A549 treated with GW870086 at 1 μM for 4 hours (cell line): ENCODE measurements around the gene GPR107. TPM values are rescaled to one million over a fixed set of nuclear protein-coding genes. Genes with fewer than 3 reads are reported as not detected.

Source experiments
- total RNA-seq: library from RNA; stranded (reverse); fragments of 200-300 nt; extraction: Qiagen RNA extraction; gene quantifications from 5 replicates; pipeline ENCODE4 v1.2.3, GENCODE V29; 2022; ENCODE audit warnings: low read depth

The GPR107 gene
- total RNA-seq, result 23.7 to 30.0 TPM (median 27.7 TPM) in 5 replicates

DNA sequence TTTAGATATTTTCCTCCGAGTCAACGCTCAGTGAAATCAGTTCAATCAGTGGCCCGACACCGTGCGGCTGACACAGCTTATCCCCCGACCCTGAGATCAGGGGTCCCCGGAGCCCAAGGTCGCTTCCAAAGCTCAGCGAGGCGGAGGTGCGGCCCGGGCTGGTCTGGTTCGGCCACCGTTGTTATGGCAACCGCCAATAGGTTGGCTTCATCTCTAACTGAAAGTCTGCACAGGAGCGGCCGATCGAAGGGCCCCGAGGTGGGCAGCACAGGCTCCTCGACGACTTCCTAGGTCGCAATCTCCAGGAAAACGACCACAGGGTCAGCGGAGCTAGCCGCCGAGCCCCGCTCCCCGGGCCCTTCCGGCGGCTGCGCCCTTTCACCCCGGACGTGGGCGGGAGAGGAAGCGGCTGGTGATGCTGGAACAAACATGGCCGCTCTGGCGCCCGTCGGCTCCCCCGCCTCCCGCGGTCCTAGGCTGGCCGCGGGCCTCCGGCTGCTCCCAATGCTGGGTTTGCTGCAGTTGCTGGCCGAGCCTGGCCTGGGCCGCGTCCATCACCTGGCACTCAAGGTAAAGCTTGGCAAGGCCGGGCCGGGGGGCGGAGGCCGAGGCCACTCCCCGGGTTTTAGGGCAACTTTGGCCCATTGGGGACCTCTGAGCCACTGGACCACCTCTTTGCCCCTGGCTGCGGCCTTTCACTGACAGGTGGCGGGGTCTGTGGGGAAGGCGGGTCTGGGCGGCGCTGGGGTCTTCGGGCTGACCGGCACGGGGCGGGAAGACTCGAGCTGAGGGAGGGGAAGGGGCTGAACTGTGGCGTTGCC lies at the start of gene GPR107:
GPR107 (plus strand) TSS at position 403 of the 821 bp plus-strand sequence; CDS start at position 430, 27 bp downstream.

DNA sequence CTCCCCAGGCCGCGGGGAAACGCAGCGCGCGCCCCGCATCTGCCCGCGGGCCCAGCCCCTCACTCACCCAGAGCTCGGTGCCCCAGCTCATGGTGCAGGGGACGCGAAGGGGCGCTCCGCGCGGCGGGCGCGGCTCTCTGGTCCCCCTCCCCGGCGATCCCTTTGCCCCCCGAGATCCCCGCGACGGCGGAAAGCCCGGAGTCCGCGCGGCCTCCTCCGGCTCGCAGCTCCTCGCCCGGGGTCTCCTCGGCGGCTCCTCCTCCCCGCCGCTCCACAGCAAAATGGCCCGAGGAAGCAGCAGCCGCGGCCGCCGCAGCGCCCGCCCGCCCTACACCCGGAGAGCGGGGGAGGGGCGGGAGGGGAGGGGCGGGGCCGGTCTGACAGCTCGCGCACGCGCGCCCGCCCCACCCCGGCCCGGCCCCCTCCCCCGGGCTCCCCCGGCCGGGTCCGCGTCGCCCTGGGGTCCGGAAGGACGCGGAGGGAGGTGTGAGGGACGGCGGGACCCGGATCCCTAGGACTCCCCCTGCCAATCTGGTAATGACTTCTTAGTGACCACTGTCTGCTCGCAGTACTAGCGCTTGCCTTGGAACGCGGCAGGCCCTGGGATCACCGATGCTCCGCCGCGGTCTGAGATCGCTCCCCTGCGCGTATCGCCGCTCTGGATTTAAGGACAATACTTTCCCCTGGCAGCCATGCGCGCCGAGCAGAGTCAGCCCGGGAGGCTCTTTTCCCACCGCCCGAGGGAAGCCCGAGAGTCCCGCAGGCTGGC lies 10.6 kb upstream of the GPR107 start, which contains the start of gene FNBP1:
FNBP1 (minus strand) TSS at position 305 of the 769 bp plus-strand sequence; CDS start at position 91, 214 bp downstream.

GRCh38 chr9:130172161-130172857 lies 118.6 kb downstream of the GPR107 start, which contains the start of gene NCS1:
NCS1 (plus strand) TSS chr9:130172404; CDS start chr9:130172664, 260 bp downstream.

Other genes starting within 250 kb of the GPR107 start
- gene TOR1A, start 229.8 kb upstream of the GPR107 start, total RNA-seq, result 58.3 to 64.4 TPM (median 63.3 TPM) in 5 replicates
- gene C9orf78, start 218.6 kb upstream of the GPR107 start, total RNA-seq, result 45.9 to 50.4 TPM (median 47.7 TPM) in 5 replicates
- gene USP20, start 218.4 kb upstream of the GPR107 start, total RNA-seq, result 3.5 to 6.0 TPM (median 4.8 TPM) in 5 replicates
- 10.9 to 12.7 TPM (median 11.5 TPM) in 5 replicates for gene FNBP1, start 10.7 kb upstream of the GPR107 start, total RNA-seq
- gene NCS1, start 118.5 kb downstream of the GPR107 start, total RNA-seq, result 28.9 to 50.2 TPM (median 46.8 TPM) in 5 replicates
- gene HMCN2, start 211.9 kb downstream of the GPR107 start, total RNA-seq, result 0.05 to 0.08 TPM (median 0.06 TPM) in 5 replicates